HepG2 (cell line): ENCODE results near the gene ANTXR1. TPM values are rescaled to one million over a fixed set of nuclear protein-coding genes. Genes with fewer than 3 reads are reported as not detected.

Experiments
- ATAC-seq: fragments of 200-7000 bp; cut with Tn5 transposase; 3 replicates; pipeline ENCODE4 v1.9.1; 2020; ENCODE audit warnings: mild to moderate bottlenecking, moderate library complexity
- BruUV-seq: library from RNA; stranded (reverse); fragments of 400-500 nt; replicated peaks from 2 replicates; lab custom pipeline; 2021; lab: Mats Ljungman, UMichigan
- CTCF ChIA-PET: fragments of 300-600 bp; formaldehyde crosslinking; extraction: SDS; loops from one replicate; lab custom pipeline; 2021; ENCODE audit warnings: low total read pairs, inconsistent platforms, low intra/inter-chr PET ratio; lab: Yijun Ruan, JAX
- POLR2A ChIA-PET: fragments of 350-600 bp; sonication (Branson Sonifier 250); formaldehyde crosslinking; loops from one replicate; lab custom pipeline; 2020; ENCODE audit warnings: antibody characterized with exemption, inconsistent platforms; lab: Yijun Ruan, JAX
- DNase-seq: peaks from one replicate; pipeline ENCODE4 v3.0.0-alpha.2; 2015; ENCODE audit warnings: low spot score
- FAIRE-seq: peaks from 3 replicates; lab custom pipeline; 2011; peaks lifted over from hg19 to GRCh38; lab: Jason Lieb, UNC
- H2AFZ ChIP-seq: one replicate; pipeline ENCODE4 v1.6.1; 2011; ENCODE audit warnings: low read length, inconsistent platforms
- H3K27ac ChIP-seq: fragments of 300-600 bp; 3 replicates; pipeline ENCODE4 v1.8.0; 2011; ENCODE audit warnings: mixed run types, mild to moderate bottlenecking, mixed read lengths, low read length, inconsistent platforms; ENCODE audit not compliant: insufficient read depth; ENCODE audit errors: extremely low read length
- H3K27me3 ChIP-seq, 2 experiments: fragments of 200-600 bp in 1 of 2; 2 replicates in 1 of 2; 3 replicates in 1 of 2; pipeline versions ENCODE4 v1.6.0 to v1.8.0; 2011; ENCODE audit warnings: low read length in 2 of 2, mild to moderate bottlenecking in 2 of 2, moderate library complexity in 2 of 2, inconsistent platforms in 1 of 2; ENCODE audit not compliant: insufficient read depth in 2 of 2, control insufficient read depth in 1 of 2
- H3K36me3 ChIP-seq, 2 experiments: fragments of 200-600 bp in 1 of 2; replicated peaks in 1 of 2; 2 replicates in 1 of 2; 3 replicates in 1 of 2; pipeline versions ENCODE4 v1.5.1 to v1.8.0; 2011; ENCODE audit warnings: low read length in 2 of 2, inconsistent platforms in 1 of 2; ENCODE audit not compliant: insufficient read depth in 2 of 2, control insufficient read depth in 1 of 2
- H3K4me1 ChIP-seq: 2 replicates; pipeline ENCODE4 v1.5.1; 2012; ENCODE audit warnings: low read length, inconsistent platforms; ENCODE audit not compliant: insufficient read depth
- H3K4me2 ChIP-seq: 2 replicates; pipeline ENCODE4 v1.6.0; 2011; ENCODE audit warnings: low read depth, low read length, inconsistent platforms
- H3K4me3 ChIP-seq, 3 experiments: fragments of 200-600 bp in 1 of 3; sonication (generic), shearing (Covaris generic) in 1 of 3; replicated peaks in 1 of 3; 2 replicates each; pipeline ENCODE4 v1.5.1; 2011 to 2016; ENCODE audit warnings: low read length in 3 of 3, inconsistent platforms in 2 of 3, low read depth in 2 of 3, mild to moderate bottlenecking in 2 of 3, control low read depth in 1 of 3, mixed read lengths in 1 of 3; ENCODE audit not compliant: insufficient read depth in 1 of 3
- H3K79me2 ChIP-seq: one replicate; pipeline ENCODE4 v1.6.1; 2011; ENCODE audit warnings: low read length, inconsistent platforms; ENCODE audit not compliant: insufficient read depth
- H3K9ac ChIP-seq: 2 replicates; pipeline ENCODE4 v1.6.0; 2011; ENCODE audit warnings: mild to moderate bottlenecking, low read depth, low read length, inconsistent platforms; ENCODE audit not compliant: insufficient read depth
- H3K9me3 ChIP-seq: 2 replicates; pipeline ENCODE4 v1.5.1; 2012; ENCODE audit warnings: mild to moderate bottlenecking, low read length
- H4K20me1 ChIP-seq: 2 replicates; pipeline ENCODE4 v1.6.0; 2011; ENCODE audit warnings: inconsistent platforms, mild to moderate bottlenecking, low read length, moderate library complexity; ENCODE audit not compliant: insufficient read depth
- DMAP1 ChIP-seq: IDR thresholded peaks from 2 replicates; pipeline ENCODE4 v1.6.1; 2016
- DZIP1 ChIP-seq: sonication (generic); formaldehyde crosslinking; IDR thresholded peaks from 2 replicates; pipeline ENCODE4 v1.5.0; 2020; ENCODE audit warnings: mild to moderate bottlenecking, missing genetic modification reagents
- FOXM1 ChIP-seq: sonication (generic); formaldehyde crosslinking; IDR thresholded peaks from 2 replicates; pipeline ENCODE4 v1.5.0; 2020; ENCODE audit warnings: missing genetic modification reagents
- PBX2 ChIP-seq: IDR thresholded peaks from 2 replicates; pipeline ENCODE4 v1.6.1; 2016; ENCODE audit warnings: control low read depth
- RFXANK ChIP-seq: IDR thresholded peaks from 2 replicates; pipeline ENCODE4 v1.6.1; 2016
- XBP1 ChIP-seq: sonication (generic); formaldehyde crosslinking; IDR thresholded peaks from 2 replicates; pipeline ENCODE4 v1.5.0; 2020; ENCODE audit warnings: missing genetic modification reagents
- ZFX ChIP-seq: sonication (generic); formaldehyde crosslinking; IDR thresholded peaks from 2 replicates; pipeline ENCODE4 v1.4.0; 2020; ENCODE audit warnings: mild to moderate bottlenecking, low read depth, missing genetic modification reagents, moderate library complexity
- ZNF280D ChIP-seq: sonication (generic); formaldehyde crosslinking; IDR thresholded peaks from 2 replicates; pipeline ENCODE4 v1.5.1; 2020; ENCODE audit warnings: mild to moderate bottlenecking, missing genetic modification reagents
- ZNF292 ChIP-seq: sonication (generic); formaldehyde crosslinking; IDR thresholded peaks from 2 replicates; pipeline ENCODE4 v1.8.1; 2022; ENCODE audit warnings: mild to moderate bottlenecking, low read depth, missing genetic modification reagents, borderline replicate concordance
- ZNF34 ChIP-seq: sonication (generic); formaldehyde crosslinking; IDR thresholded peaks from 2 replicates; pipeline ENCODE4 v1.4.0; 2020; ENCODE audit warnings: mild to moderate bottlenecking, missing genetic modification reagents, borderline replicate concordance
- ZNF747 ChIP-seq: sonication (generic); formaldehyde crosslinking; IDR thresholded peaks from 2 replicates; pipeline ENCODE4 v1.8.1; 2023; ENCODE audit warnings: missing genetic modification reagents, mild to moderate bottlenecking, borderline replicate concordance
- ZNF784 ChIP-seq: sonication (generic); formaldehyde crosslinking; IDR thresholded peaks from 2 replicates; pipeline ENCODE4 v1.5.1; 2020; ENCODE audit warnings: missing genetic modification reagents, mild to moderate bottlenecking, borderline replicate concordance
- ZUFSP ChIP-seq: sonication (generic); formaldehyde crosslinking; IDR thresholded peaks from 2 replicates; pipeline ENCODE4 v1.9.0; 2021; ENCODE audit warnings: missing genetic modification reagents, mild to moderate bottlenecking, borderline replicate concordance
- WGBS: methylation state at CpG from one replicate; pipeline ENCODE4 v1.1.6; 2017; ENCODE audit warnings: low lambda C conversion rate; 5-methylcytosine and 5-hydroxymethylcytosine counted together
- in situ Hi-C: cut with HindIII; loops from 2 replicates; pipeline ENCODE4 v1.10.0; 2017; ENCODE audit warnings: low pct_unique_long_range_greater_than_20kb; ENCODE audit not compliant: extremely low pct_ligation_motif_present
- intact Hi-C: fragments of 100-400 bp; cut with micrococcal nuclease; formaldehyde crosslinking; loops from one replicate; pipeline ENCODE4 v1.10.0; 2022; ENCODE audit not compliant: unreplicated experiment
- polyA plus RNA-seq, 8 experiments: library from polyadenylated mRNA; depleted of rRNA in 3 of 8; stranded (reverse) in 7 of 8; unstranded in 1 of 8; fragments of >200 nt; fragmentation: Illumina TruSeq in 4 of 8; extraction: Trizol in 4 of 8; gene quantifications; 2 replicates each; pipeline versions ENCODE4 v1.2.1 to v1.2.3, GENCODE V29; 2011 to 2016; ENCODE audit warnings: low read depth in 4 of 8, missing spikeins in 1 of 8, mixed read lengths in 1 of 8; ENCODE audit not compliant: insufficient read depth in 1 of 8
- total RNA-seq, 5 experiments: library from RNA; depleted of rRNA; stranded (reverse); fragments of >200 nt; fragmentation: Illumina TruSeq; extraction: Trizol; gene quantifications; 2 replicates each; pipeline ENCODE4 v1.2.3, GENCODE V29; 2016; ENCODE audit warnings: low read depth in 1 of 5

Gene ANTXR1
- total and polyA plus RNA-seq, 2 of the 13 experiments (the other 11 are each of a cell fraction or from before 2014, with no cell fraction given) = 4.5 to 12.7 TPM

GRCh38 chr2:69275490-69275889 lies 262.5 kb downstream of the ANTXR1 start (continued):
- TF ChIP-seq ZUFSP (no peak), DMAP1 (CRISPR knock-in tag) (no peak), ZFX (no peak)

- no peak for DNase-seq
- Histone ChIP-seq H3K9me3 (no peaks in the 10 kb centered on the region), H3K4me2 (no peak overlapping the region), H3K79me2 (peaks cover 9% of the 10 kb centered on the region), H3K4me3 (no peak overlapping the region), H3K9ac (no peak overlapping the region), H3K27ac (no peak overlapping the region), H3K4me1 (peaks cover 46% of the 10 kb centered on the region), H3K27me3 (no peaks in the 10 kb centered on the region), H2AFZ (no peak overlapping the region), H3K36me3 (no peaks in the 10 kb centered on the region), H4K20me1 (no peaks in the 10 kb centered on the region)
- in situ Hi-C loops (no loop called here), intact Hi-C loops (no loop called here)
- WGBS = 97% methylated on average over 5 of the region's 5 CpGs
- FAIRE-seq = no peak
- BruUV-seq = no TSS peak
- ChIA-PET POLR2A (no interaction called here), CTCF (no interaction called here)
- TF ChIP-seq XBP1 = no peak
- no peak for TF ChIP-seq FOXM1 (CRISPR knock-in tag)
- TF ChIP-seq PBX2 (CRISPR knock-in tag) = no peak
- TF ChIP-seq DZIP1 = no peak
- TF ChIP-seq ZNF747 = no peak
- no peak for TF ChIP-seq ZNF784 (CRISPR knock-in tag)
- no peak for TF ChIP-seq ZNF34 (CRISPR knock-in tag)
- TF ChIP-seq ZNF292 = no peak
- no peak for TF ChIP-seq ZNF280D (CRISPR knock-in tag)
- no peak for TF ChIP-seq RFXANK
- no peak for ATAC-seq
These were observed 265.4 kb downstream of the ANTXR1 start for GRCh38 chr2:69278366-69278765.
